Esophagus muscularis mucosa (tissue), 4 donors: ENCODE measurements around the gene GCDH. TPM values are rescaled to one million over a fixed set of nuclear protein-coding genes. Genes with fewer than 3 reads are reported as not detected.

Experiments used
- DNase-seq: peaks from one replicate; pipeline ENCODE4 v3.0.0-alpha.2; 2017; ENCODE audit errors: extremely low spot score
- H3K27ac ChIP-seq, 4 donors: fragments of 200-600 bp; sonication (generic); replicated peaks in 1 of 4; 1 replicate in 3 of 4; 2 replicates in 1 of 4; pipeline ENCODE4 v1.5.1; 2016 to 2019; ENCODE audit warnings: mild to moderate bottlenecking in 1 of 4
- H3K27me3 ChIP-seq, 4 donors: fragments of 200-600 bp; sonication (generic); one replicate each; pipeline versions ENCODE4 v1.5.1 to v1.6.0; 2016 to 2019
- H3K36me3 ChIP-seq, 4 donors: fragments of 200-600 bp; sonication (generic); one replicate each; pipeline ENCODE4 v1.5.1; 2016 to 2019
- H3K4me1 ChIP-seq, 4 donors: fragments of 200-600 bp; sonication (generic); one replicate each; pipeline ENCODE4 v1.5.1; 2016 to 2019
- H3K4me3 ChIP-seq, 4 donors: fragments of 200-600 bp; sonication (generic); 1 replicate in 2 of 4; 2 replicates in 2 of 4; pipeline ENCODE4 v1.5.1; 2016 to 2019; ENCODE audit warnings: mild to moderate bottlenecking in 4 of 4, moderate library complexity in 1 of 4
- H3K9me3 ChIP-seq, 4 donors: fragments of 200-600 bp; sonication (generic); 1 replicate in 3 of 4; 2 replicates in 1 of 4; pipeline ENCODE4 v1.5.1; 2016 to 2019
- EP300 ChIP-seq: sonication (generic); formaldehyde crosslinking; IDR thresholded peaks from one replicate; pipeline ENCODE4 v1.6.1; 2017; ENCODE audit warnings: antibody characterized with exemption
- POLR2A ChIP-seq: fragments of 450-650 bp; IDR thresholded peaks from one replicate; pipeline ENCODE4 v1.6.1; 2017; ENCODE audit warnings: antibody characterized with exemption, moderate library complexity, mild to moderate bottlenecking, low read depth
- POLR2AphosphoS5 ChIP-seq, 2 donors: sonication (generic); formaldehyde crosslinking; IDR thresholded peaks; one replicate each; pipeline ENCODE4 v1.6.1; 2017; ENCODE audit warnings: antibody characterized with exemption in 2 of 2
- WGBS: methylation state at CpG from one replicate; pipeline ENCODE4 v1.1.5; 2018; 5-methylcytosine and 5-hydroxymethylcytosine counted together
- intact Hi-C: fragments of 100-400 bp; cut with DNase I; formaldehyde crosslinking; loops from one replicate; pipeline ENCODE4 v1.15.1; 2023
- total RNA-seq, 4 donors: library from RNA; depleted of rRNA; stranded (reverse); fragments of >200 nt; gene quantifications; one replicate each; pipeline versions ENCODE4 v1.1.0 to v1.2.1, GENCODE V29; 2016
- TF ChIP-seq, protein P1 (sequence below), 3 experiments: fragments of 200-600 bp in 2 of 3; fragments of 450-650 bp in 1 of 3; sonication (generic) in 2 of 3; IDR thresholded peaks; one replicate each; pipeline ENCODE4 v1.5.1; 2017 to 2019; ENCODE audit warnings: antibody characterized with exemption in 3 of 3, mild to moderate bottlenecking in 2 of 3, moderate library complexity in 1 of 3

GCDH gene
- total RNA-seq, 4 donors from 2014 or later = 36.1 to 63.6 (median 52.9) TPM

DNA sequence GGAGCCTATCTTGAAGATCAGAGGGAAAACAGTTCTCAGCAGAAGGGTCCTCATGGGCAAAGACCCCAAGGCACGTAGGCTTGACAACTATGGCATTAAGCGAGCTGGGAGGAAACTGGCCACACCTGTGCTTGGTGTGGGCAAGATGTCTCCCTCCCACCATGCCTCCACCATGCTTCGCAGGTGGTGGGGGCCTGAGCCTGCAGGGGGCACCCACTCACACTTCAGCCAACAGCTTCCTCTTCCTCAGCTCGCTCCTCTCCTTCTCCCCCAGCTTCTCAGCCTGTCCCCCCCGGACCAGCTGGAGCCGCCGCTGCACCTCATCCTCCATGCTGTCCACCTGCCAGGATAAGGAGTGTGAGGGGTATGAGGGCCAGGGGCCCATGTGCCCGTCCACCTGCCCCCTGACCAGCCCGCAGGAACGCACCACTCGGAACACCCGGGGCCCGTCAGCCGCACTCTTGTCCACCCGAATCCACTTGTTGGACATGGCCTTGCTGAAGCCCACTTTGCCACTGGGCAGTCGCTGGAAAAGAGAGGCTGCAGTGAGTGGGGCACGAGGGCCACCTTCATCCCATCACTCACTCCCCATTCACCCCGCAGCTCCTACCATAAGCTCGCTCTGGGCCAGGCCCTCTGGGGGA lies 39.2 kb downstream of the GCDH start:
- Histone ChIP-seq H3K9me3 (no peaks in the 10 kb centered on the region), H3K27me3 (no peaks in the 10 kb centered on the region), H3K4me3 (no peak overlapping the region), H3K36me3 (peaks cover 41 to 60% (median 58%) of the 10 kb centered on the region in 4 donors), H3K4me1 (peaks cover 18 to 27% (median 22%) of the 10 kb centered on the region in 4 donors), H3K27ac (no peak overlapping the region)
- intact Hi-C loops = no loop called here
- no peak for DNase-seq
- no peak for TF ChIP-seq EP300
- TF ChIP-seq POLR2AphosphoS5 (IDR thresholded peaks at IDR 0.05) = no peak
- TF ChIP-seq, protein P1, sequence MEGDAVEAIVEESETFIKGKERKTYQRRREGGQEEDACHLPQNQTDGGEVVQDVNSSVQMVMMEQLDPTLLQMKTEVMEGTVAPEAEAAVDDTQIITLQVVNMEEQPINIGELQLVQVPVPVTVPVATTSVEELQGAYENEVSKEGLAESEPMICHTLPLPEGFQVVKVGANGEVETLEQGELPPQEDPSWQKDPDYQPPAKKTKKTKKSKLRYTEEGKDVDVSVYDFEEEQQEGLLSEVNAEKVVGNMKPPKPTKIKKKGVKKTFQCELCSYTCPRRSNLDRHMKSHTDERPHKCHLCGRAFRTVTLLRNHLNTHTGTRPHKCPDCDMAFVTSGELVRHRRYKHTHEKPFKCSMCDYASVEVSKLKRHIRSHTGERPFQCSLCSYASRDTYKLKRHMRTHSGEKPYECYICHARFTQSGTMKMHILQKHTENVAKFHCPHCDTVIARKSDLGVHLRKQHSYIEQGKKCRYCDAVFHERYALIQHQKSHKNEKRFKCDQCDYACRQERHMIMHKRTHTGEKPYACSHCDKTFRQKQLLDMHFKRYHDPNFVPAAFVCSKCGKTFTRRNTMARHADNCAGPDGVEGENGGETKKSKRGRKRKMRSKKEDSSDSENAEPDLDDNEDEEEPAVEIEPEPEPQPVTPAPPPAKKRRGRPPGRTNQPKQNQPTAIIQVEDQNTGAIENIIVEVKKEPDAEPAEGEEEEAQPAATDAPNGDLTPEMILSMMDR (IDR thresholded peaks at IDR 0.05) = no peak
- TF ChIP-seq POLR2A = no peak
- 93% methylated on average over 18 of the region's 19 CpGs for WGBS

DNA sequence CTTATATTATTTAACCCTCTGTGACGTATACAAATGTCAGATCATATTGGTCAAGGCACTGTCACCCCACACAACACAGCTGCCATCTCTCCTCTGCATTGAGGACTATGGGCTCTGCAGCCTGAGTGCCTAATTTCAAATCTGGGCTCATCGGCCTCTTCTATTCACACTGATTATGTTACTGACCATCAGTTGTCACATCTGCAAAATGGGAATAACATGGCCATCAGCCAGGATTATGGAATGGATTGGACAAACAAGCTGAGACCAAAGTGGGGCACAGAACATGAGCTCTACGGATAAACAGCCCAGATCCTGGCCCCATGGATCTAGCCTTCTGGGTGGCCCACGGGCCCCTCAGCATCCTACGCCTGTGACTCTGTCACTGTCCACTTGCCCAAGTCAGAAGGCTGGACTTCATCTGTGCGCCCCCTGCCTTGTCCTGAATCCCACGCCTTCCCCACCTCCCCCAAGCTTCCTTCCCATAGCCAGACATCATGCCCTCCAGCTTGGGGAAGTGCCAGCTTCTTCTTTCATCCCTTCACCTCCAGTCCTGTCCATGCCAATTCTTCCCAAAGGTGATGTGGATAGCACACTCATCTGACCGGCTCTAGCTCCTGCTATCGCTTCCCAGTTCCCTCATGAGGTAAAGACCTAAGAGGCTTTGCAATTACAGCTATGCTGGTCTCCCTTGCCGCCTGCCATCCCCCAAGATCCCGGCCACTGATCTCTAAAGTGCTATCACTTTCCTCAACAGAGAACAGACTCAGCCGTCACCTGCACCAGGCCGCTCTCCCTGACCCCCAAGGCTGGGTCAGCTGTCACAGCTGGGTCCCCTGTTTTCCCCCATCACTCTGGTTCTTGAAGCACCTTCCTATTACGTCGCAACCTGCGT lies 41.7 kb downstream of the GCDH start:
- WGBS = 29% methylated on average over 16 of the region's 16 CpGs
- Histone ChIP-seq H3K4me1 (peaks cover 22 to 33% (median 28%) of the 10 kb centered on the region in 4 donors), H3K27me3 (no peaks in the 10 kb centered on the region), H3K4me3 (peak overlapping the region; percentile 74 to 97 (median 90)), H3K27ac (peak overlapping the region; percentile 76 to 89 (median 85)), H3K9me3 (no peaks in the 10 kb centered on the region), H3K36me3 (peaks cover 20 to 35% (median 32%) of the 10 kb centered on the region in 4 donors)
- intact Hi-C loops = no loop called here
- no peak for TF ChIP-seq EP300
- TF ChIP-seq POLR2A = no peak
- no peak for TF ChIP-seq POLR2AphosphoS5 (IDR thresholded peaks at IDR 0.05)
- TF ChIP-seq, protein P1 (IDR thresholded peaks at IDR 0.05) = no peak
- no peak for DNase-seq

DNA sequence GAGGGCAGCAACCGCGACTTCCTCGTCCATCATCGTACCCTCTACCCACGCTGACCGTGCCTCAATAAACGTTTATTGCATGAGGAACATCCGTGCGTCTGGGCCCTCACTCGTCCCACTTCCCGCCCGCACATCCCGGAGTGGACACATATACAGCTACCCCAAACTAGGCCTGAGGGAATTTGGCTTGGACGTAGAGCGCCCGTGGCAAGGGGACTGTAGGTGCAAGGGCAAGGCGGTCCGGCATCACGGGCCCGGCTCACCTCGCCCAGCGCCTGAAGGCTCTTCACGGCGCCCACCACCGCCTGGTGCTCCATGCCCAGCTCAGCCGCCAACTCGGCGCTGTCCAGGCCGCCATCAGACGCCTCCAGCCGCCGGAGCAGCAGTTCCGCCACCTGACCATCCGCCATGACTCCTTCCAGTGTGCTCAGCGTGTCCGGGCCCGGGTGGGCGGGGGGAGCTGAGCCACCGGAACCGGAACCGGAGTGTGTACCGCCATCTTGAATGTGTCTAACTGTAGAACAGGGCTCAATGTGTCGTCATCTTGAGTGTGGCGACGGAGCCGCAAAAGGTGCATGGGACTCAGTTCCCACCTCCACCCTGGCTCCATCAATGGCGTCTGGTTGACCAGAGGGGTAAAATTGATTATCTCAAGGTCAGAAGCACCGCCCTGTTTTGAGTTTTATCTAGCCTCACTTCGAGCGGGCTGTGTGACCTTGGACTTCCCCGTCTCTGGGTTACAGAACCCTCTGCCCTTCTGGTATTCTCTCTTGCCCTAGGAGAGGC lies 42.5 kb downstream of the GCDH start, which contains the start of gene FARSA:
Gene FARSA, minus strand, starts transcription at position 425 of the 786 bp plus-strand sequence. Its CDS starts 15 bp downstream, at position 410.
- H3K36me3 ChIP-seq = peaks cover 14 to 27% (median 24%) of the 10 kb centered on the region in 4 donors
- 4% methylated on average over 37 of the region's 51 CpGs for WGBS
- intact Hi-C loops = no loop called here
- peaks cover 25 to 37% (median 33%) of the 10 kb centered on the region in 4 donors for H3K4me1 ChIP-seq
- no peaks in the 10 kb centered on the region for H3K9me3 ChIP-seq
- H3K27ac ChIP-seq = peak within 1 kb of the TSS; percentile 76 to 89 (median 85)
- TF ChIP-seq EP300 = no peak
- TF ChIP-seq, protein P1 (IDR thresholded peaks at IDR 0.05) = no peak
- TF ChIP-seq POLR2A = peak; percentile 21
- peak; percentile 93 to 95 for TF ChIP-seq POLR2AphosphoS5 (IDR thresholded peaks at IDR 0.05)
- peak; percentile 97 for DNase-seq
- H3K4me3 ChIP-seq = peak within 1 kb of the TSS; percentile 74 to 97 (median 90)
- no peaks in the 10 kb centered on the region for H3K27me3 ChIP-seq

DNA sequence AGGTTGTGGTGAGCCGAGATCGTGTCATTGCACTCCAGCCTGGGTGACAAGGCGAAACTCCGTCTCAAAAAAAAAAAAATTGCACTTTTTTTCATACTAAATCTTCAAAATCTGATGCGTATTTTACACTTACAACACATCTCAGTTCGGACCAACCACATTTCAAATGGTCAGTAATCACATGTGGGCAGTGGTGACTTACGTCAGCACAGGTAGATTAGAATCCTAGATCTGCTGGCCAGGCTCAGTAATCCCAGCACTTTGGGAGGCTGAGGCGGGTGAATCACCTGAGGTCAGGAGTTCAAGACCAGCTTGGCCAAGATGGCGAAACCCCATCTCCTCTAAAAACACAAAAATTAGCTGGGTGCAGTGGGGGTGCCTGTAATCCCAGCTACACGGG lies 44.1 kb downstream of the GCDH start:
- Histone ChIP-seq H3K9me3 (no peaks in the 10 kb centered on the region), H3K4me3 (no peak overlapping the region), H3K27ac (no peak overlapping the region), H3K36me3 (peaks cover 10 to 15% (median 12%) of the 10 kb centered on the region in 4 donors), H3K27me3 (no peaks in the 10 kb centered on the region), H3K4me1 (peaks cover 32 to 48% (median 43%) of the 10 kb centered on the region in 4 donors)
- TF ChIP-seq, protein P1 (IDR thresholded peaks at IDR 0.05) = no peak
- TF ChIP-seq EP300 (no peak), POLR2AphosphoS5 (IDR thresholded peaks at IDR 0.05) (no peak), POLR2A (no peak)
- DNase-seq = no peak
- intact Hi-C loops = no loop called here
- WGBS = 89% methylated on average over 10 of the region's 10 CpGs
